C1 segment of cervical spinal cord (tissue), 14 donors: ENCODE data around the gene SPRED2.
A peak's percentile ranks its signal among the peaks of the same experiment; 100 is the strongest.

ENCODE experiments used
- DNase-seq, 14 donors: peaks; one replicate each; lab custom pipeline; 2025; lab: John Stamatoyannopoulos, UW

The SPRED2 gene

GRCh38 chr2:65311596-65311995, 120.8 kb downstream of the SPRED2 start:
- no peak for DNase-seq

- no peak for DNase-seq
These were observed 121.3 kb downstream of the SPRED2 start for GRCh38 chr2:65311049-65311448.

GRCh38 chr2:65309699-65310098, 122.7 kb downstream of the SPRED2 start:
- no peak for DNase-seq

GRCh38 chr2:65305934-65306333, 126.5 kb downstream of the SPRED2 start:
- DNase-seq: no peak

- peak in 12 of 14 donors; percentile 16 to 75 (median 46) for DNase-seq
These were observed 131.4 kb downstream of the SPRED2 start for GRCh38 chr2:65300761-65301711.

GRCh38 chr2:65300134-65300760, 132.2 kb downstream of the SPRED2 start:
- DNase-seq: peak in 13 of 14 donors; percentile 5 to 91 (median 55)

GRCh38 chr2:65299246-65299645, 133.2 kb downstream of the SPRED2 start:
- peak in 1 of 14 donors; percentile 8 for DNase-seq

- DNase-seq: no peak
These were observed 134.3 kb downstream of the SPRED2 start for GRCh38 chr2:65298089-65298488.

GRCh38 chr2:65297544-65297943, 134.9 kb downstream of the SPRED2 start:
- DNase-seq: no peak

- DNase-seq: no peak
These were observed 135.4 kb downstream of the SPRED2 start for GRCh38 chr2:65296971-65297370.

GRCh38 chr2:65294701-65295100, 137.7 kb downstream of the SPRED2 start:
- DNase-seq: no peak

- DNase-seq: no peak
These were observed 138.3 kb downstream of the SPRED2 start for GRCh38 chr2:65294136-65294535.

GRCh38 chr2:65293376-65293775, 139.0 kb downstream of the SPRED2 start:
- no peak for DNase-seq

GRCh38 chr2:65292461-65293011, 139.9 kb downstream of the SPRED2 start:
- no peak for DNase-seq

- no peak for DNase-seq
These were observed 140.3 kb downstream of the SPRED2 start for GRCh38 chr2:65292106-65292400.

- DNase-seq: no peak
These were observed 140.9 kb downstream of the SPRED2 start for GRCh38 chr2:65291216-65292105.

GRCh38 chr2:65287364-65287763, 145.0 kb downstream of the SPRED2 start:
- no peak for DNase-seq

GRCh38 chr2:65282477-65283053, 149.8 kb downstream of the SPRED2 start:
- DNase-seq: peak in 2 of 14 donors; percentile 7 to 19

- no peak for DNase-seq
These were observed 150.6 kb downstream of the SPRED2 start for GRCh38 chr2:65281627-65282351.

GRCh38 chr2:65279756-65280155, 152.6 kb downstream of the SPRED2 start:
- no peak for DNase-seq
